ENCODE data around the gene TOMM6. TPM values are rescaled to one million over a fixed set of nuclear protein-coding genes. Genes with fewer than 3 reads are reported as not detected.

Gene TOMM6
- total RNA-seq, 1 donor from 2014 or later = 55.0 TPM

- Histone ChIP-seq H3K4me3 (ENCODE audit: low read depth, low read length) (peak within 1 kb of the TSS; percentile 58), H3K27me3 (ENCODE audit: control insufficient read depth, insufficient read depth, low read length) (no peaks in the 10 kb centered on the region), H3K36me3 (ENCODE audit: control insufficient read depth, insufficient read depth, low read length) (peaks cover 4% of the 10 kb centered on the region)
- DNase-seq (ENCODE audit: low read depth) (peak; percentile 52), FAIRE-seq (no peak)
- no peak for TF ChIP-seq CTCF (IDR thresholded peaks at IDR 0.05; ENCODE audit: insufficient read depth, low read length, severe bottlenecking)
Observed at GRCh38 chr6:41780551-41781365, 6.7 kb upstream of the TOMM6 start, which contains the start of gene PRICKLE4. Gene PRICKLE4 (plus strand): TSS chr6:41780782. CDS start chr6:41783474, 2,692 bp downstream.

GRCh38 chr6:41781366-41781730, 6.1 kb upstream of the TOMM6 start:
- DNase-seq (ENCODE audit: low read depth) (no peak), FAIRE-seq (no peak)
- H3K27me3 ChIP-seq (ENCODE audit: control insufficient read depth, insufficient read depth, low read length) = no peaks in the 10 kb centered on the region
- TF ChIP-seq CTCF (IDR thresholded peaks at IDR 0.05; ENCODE audit: insufficient read depth, low read length, severe bottlenecking) = no peak
- peak overlapping the region; percentile 58 for H3K4me3 ChIP-seq (ENCODE audit: low read depth, low read length)
- peaks cover 4% of the 10 kb centered on the region for H3K36me3 ChIP-seq (ENCODE audit: control insufficient read depth, insufficient read depth, low read length)

GRCh38 chr6:41783106-41783780, 4.3 kb upstream of the TOMM6 start:
- FAIRE-seq (no peak), DNase-seq (ENCODE audit: low read depth) (no peak)
- TF ChIP-seq CTCF (IDR thresholded peaks at IDR 0.05; ENCODE audit: insufficient read depth, low read length, severe bottlenecking) = no peak
- no peak overlapping the region for H3K4me3 ChIP-seq (ENCODE audit: low read depth, low read length)
- peaks cover 1% of the 10 kb centered on the region for H3K36me3 ChIP-seq (ENCODE audit: control insufficient read depth, insufficient read depth, low read length)
- no peaks in the 10 kb centered on the region for H3K27me3 ChIP-seq (ENCODE audit: control insufficient read depth, insufficient read depth, low read length)

GRCh38 chr6:41784581-41785171, 2.8 kb upstream of the TOMM6 start:
- TF ChIP-seq CTCF (IDR thresholded peaks at IDR 0.05; ENCODE audit: insufficient read depth, low read length, severe bottlenecking) = no peak
- Histone ChIP-seq H3K36me3 (ENCODE audit: control insufficient read depth, insufficient read depth, low read length) (peaks cover 1% of the 10 kb centered on the region), H3K4me3 (ENCODE audit: low read depth, low read length) (no peak overlapping the region), H3K27me3 (ENCODE audit: control insufficient read depth, insufficient read depth, low read length) (no peaks in the 10 kb centered on the region)
- DNase-seq (ENCODE audit: low read depth) (peak; percentile 38), FAIRE-seq (no peak)

GRCh38 chr6:41785254-41785653, 2.2 kb upstream of the TOMM6 start:
- peaks cover 3% of the 10 kb centered on the region for H3K36me3 ChIP-seq (ENCODE audit: control insufficient read depth, insufficient read depth, low read length)
- TF ChIP-seq CTCF (IDR thresholded peaks at IDR 0.05; ENCODE audit: insufficient read depth, low read length, severe bottlenecking) = no peak
- FAIRE-seq = no peak
- no peak overlapping the region for H3K4me3 ChIP-seq (ENCODE audit: low read depth, low read length)
- no peak for DNase-seq (ENCODE audit: low read depth)
- H3K27me3 ChIP-seq (ENCODE audit: control insufficient read depth, insufficient read depth, low read length) = no peaks in the 10 kb centered on the region
